ENCODE data around the gene RACGAP1.
A peak's percentile ranks its signal among the peaks of the same experiment; 100 is the strongest.

The RACGAP1 gene

GRCh38 chr12:49967042-49967776, 58.1 kb downstream of the RACGAP1 start:
- DNase-seq: peak; percentile 79

- no peak for DNase-seq
These were observed 58.7 kb downstream of the RACGAP1 start for GRCh38 chr12:49966511-49967041.

- DNase-seq: no peak
These were observed 59.5 kb downstream of the RACGAP1 start for GRCh38 chr12:49965836-49966235.

GRCh38 chr12:49964849-49965624, 60.3 kb downstream of the RACGAP1 start:
- no peak for DNase-seq

GRCh38 chr12:49963976-49964815, 61.1 kb downstream of the RACGAP1 start:
- no peak for DNase-seq

- no peak for DNase-seq
These were observed 62.2 kb downstream of the RACGAP1 start for GRCh38 chr12:49962861-49963765.

- DNase-seq: no peak
These were observed 63.1 kb downstream of the RACGAP1 start for GRCh38 chr12:49961993-49962764.

- no peak for DNase-seq
These were observed 64.0 kb downstream of the RACGAP1 start, which contains the start of gene AQP5 for GRCh38 chr12:49961111-49961922. Gene AQP5, plus strand, starts transcription at chr12:49961872. Its CDS starts 146 bp downstream, at chr12:49962018.

- no peak for DNase-seq
These were observed 64.7 kb downstream of the RACGAP1 start for GRCh38 chr12:49960474-49961110.

- no peak for DNase-seq
These were observed 65.4 kb downstream of the RACGAP1 start for GRCh38 chr12:49959685-49960473.

- DNase-seq: no peak
These were observed 67.7 kb downstream of the RACGAP1 start for GRCh38 chr12:49957570-49957967.

- no peak for DNase-seq
These were observed 68.4 kb downstream of the RACGAP1 start for GRCh38 chr12:49956663-49957569.

- DNase-seq: no peak
These were observed 69.2 kb downstream of the RACGAP1 start for GRCh38 chr12:49955899-49956662.

- no peak for DNase-seq
These were observed 70.1 kb downstream of the RACGAP1 start for GRCh38 chr12:49954863-49955830.

Measured in T1000 (cell line).